Large intestine (tissue), 3 donors: ENCODE data around the gene ACCSL. TPM values are rescaled to one million over a fixed set of nuclear protein-coding genes. Genes with fewer than 3 reads are reported as not detected.

ENCODE experiments used
- DNase-seq, 2 donors: peaks; one replicate each; pipeline versions ENCODE4 v3.0.0 to v3.0.0-alpha.2; 2013
- H3K27ac ChIP-seq: one replicate; pipeline ENCODE4 v1.5.1; 2013; ENCODE audit warnings: low read length
- H3K27me3 ChIP-seq: 2 replicates; pipeline ENCODE4 v1.6.1; 2013; ENCODE audit warnings: low read length; ENCODE audit not compliant: control insufficient read depth, insufficient read depth
- H3K36me3 ChIP-seq: 2 replicates; pipeline ENCODE4 v1.6.1; 2013; ENCODE audit warnings: low read length; ENCODE audit not compliant: control insufficient read depth, insufficient read depth
- H3K4me1 ChIP-seq: one replicate; pipeline ENCODE4 v1.6.1; 2013; ENCODE audit warnings: low read length; ENCODE audit not compliant: control insufficient read depth, insufficient read depth
- H3K4me3 ChIP-seq: one replicate; pipeline ENCODE4 v1.5.1; 2013; ENCODE audit warnings: low read length
- H3K9me3 ChIP-seq: one replicate; pipeline ENCODE4 v1.6.1; 2013; ENCODE audit warnings: mild to moderate bottlenecking, low read depth, low read length, moderate library complexity; ENCODE audit not compliant: control insufficient read depth
- WGBS: methylation state at CpG from one replicate; pipeline ENCODE4 v1.1.5; 2013; ENCODE audit warnings: low lambda C conversion rate; ENCODE audit not compliant: insufficient coverage; 5-methylcytosine and 5-hydroxymethylcytosine counted together
- polyA plus RNA-seq: library from polyadenylated mRNA; unstranded; fragments of 120-200 nt; gene quantifications from one replicate; pipeline ENCODE4 v1.2.1, GENCODE V29; 2013

The ACCSL gene
- polyA plus RNA-seq, 1 donor = 0.03 TPM

DNA sequence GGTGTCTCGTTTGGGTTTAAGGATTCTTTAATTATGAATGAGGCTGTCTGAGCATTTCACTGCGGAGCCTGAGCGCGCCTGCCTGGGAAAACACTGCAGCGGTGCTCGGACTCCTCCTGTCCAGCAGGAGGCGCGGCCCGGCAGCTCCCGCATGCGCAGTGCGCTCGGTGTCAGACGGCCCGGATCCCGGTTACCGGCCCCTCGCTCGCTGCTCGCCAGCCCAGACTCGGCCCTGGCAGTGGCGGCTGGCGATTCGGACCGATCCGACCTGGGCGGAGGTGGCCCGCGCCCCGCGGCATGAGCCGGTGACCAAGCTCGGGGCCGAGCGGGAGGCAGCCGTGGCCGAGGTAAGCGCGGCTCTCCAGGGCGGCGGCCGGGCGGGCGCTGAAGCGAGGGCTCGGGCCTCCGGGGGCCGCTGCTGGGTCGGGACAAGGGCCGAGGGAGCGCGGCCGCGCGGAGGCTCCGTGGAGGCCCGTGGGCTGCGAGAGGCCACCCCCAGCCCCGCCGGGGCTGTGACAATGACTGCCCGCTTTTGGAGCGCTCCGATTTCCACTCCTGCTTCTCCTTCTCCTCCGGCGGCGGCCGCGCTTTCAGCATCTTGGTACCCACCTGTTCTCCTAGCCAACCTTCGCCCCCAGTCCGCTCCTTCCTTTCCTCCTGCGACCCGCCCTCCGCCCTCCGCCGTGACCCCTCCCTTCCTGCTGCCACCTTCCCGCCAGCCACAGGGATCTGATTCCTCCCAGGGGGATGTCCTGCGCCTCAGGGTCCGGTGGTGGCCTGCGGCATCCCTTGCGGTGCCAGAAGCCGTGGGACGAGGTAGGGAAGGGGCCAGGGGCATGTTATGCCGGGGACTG, 48.0 kb downstream of the ACCSL start, which contains the start of gene EXT2:
EXT2 (plus strand) TSS at position 173 of the 854 bp plus-strand sequence. CDS start 12,035 bp downstream, outside the sequence.
- peaks cover 11% of the 10 kb centered on the region for H3K4me1 ChIP-seq
- H3K27me3 ChIP-seq = no peaks in the 10 kb centered on the region
- peak within 1 kb of the TSS; percentile 69 for H3K4me3 ChIP-seq
- no peaks in the 10 kb centered on the region for H3K9me3 ChIP-seq
- peak; percentile 77 to 86 for DNase-seq
- peaks cover 8% of the 10 kb centered on the region for H3K36me3 ChIP-seq
- peak within 1 kb of the TSS; percentile 14 for H3K27ac ChIP-seq
- WGBS = no CpG with 5 or more reads among the region's 83 CpGs

DNA sequence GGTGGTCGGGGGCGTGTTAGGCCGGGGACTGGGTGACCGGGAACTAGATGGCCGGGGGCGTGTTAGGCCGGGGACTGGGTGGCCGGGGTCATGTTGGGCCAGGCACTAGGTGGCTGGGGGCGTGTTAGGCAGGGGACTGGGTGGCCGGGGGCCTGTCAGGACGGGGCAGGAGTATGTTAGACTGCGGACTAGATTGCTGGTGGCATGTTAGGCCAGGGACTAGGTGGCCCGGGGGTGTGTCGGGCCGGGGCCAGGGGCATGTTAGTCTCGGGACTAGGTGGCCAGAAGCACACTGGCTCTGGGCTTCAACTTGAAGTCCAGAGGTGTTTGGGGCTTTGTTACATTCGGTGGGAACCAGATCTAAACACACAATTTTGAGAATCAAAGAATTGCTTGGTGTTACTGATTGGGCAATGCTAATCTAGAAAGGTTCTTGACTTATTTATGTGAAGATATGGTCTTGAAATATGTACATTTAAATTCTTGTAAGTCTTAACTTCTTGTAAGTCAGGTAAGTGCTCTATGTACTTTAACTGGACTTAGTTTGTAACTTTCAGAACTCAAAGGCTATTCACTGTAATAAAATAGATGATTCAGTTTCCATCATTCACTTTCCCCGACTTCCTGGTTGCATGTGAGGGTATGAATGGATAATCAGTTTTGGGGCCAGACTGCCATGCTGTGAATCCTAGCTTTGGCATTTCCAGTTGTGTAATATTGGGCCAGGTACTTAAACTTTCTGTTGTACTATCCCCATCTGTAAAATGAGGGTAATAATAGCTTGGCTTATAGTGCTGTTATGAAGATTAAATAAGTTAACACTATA, 48.8 kb downstream of the ACCSL start:
- H3K9me3 ChIP-seq = no peaks in the 10 kb centered on the region
- H3K36me3 ChIP-seq = peaks cover 10% of the 10 kb centered on the region
- H3K27me3 ChIP-seq = no peaks in the 10 kb centered on the region
- WGBS = no CpG with 5 or more reads among the region's 18 CpGs
- H3K4me3 ChIP-seq = peak overlapping the region; percentile 69
- H3K4me1 ChIP-seq = peaks cover 11% of the 10 kb centered on the region
- peak overlapping the region; percentile 14 for H3K27ac ChIP-seq
- peak in 1 of 2 donors; percentile 63 for DNase-seq

DNA sequence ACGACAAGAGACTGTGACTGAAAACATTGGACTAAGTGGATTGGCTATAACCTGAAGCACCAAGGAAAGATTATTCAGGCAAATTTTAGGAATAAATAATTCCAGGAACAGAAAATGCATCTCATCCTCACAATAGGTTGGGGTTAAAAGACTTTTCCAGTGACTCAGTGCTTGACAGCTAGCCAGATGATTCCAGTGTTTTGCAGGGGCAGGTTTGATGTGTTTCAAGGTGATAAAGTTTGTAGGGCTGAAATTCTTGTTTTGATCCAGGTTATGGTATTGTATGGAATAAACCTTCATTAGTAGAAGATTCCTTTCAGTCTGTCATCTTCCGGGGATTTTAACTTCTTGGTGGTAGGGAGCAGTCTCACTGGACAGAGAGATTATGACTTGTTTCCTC, 50.0 kb downstream of the ACCSL start:
- Histone ChIP-seq H3K4me3 (no peak overlapping the region), H3K4me1 (peaks cover 11% of the 10 kb centered on the region), H3K27ac (no peak overlapping the region), H3K9me3 (no peaks in the 10 kb centered on the region), H3K36me3 (peaks cover 10% of the 10 kb centered on the region), H3K27me3 (no peaks in the 10 kb centered on the region)
- no peak for DNase-seq
- 100% methylated on average over 1 of the region's 2 CpGs for WGBS

DNA sequence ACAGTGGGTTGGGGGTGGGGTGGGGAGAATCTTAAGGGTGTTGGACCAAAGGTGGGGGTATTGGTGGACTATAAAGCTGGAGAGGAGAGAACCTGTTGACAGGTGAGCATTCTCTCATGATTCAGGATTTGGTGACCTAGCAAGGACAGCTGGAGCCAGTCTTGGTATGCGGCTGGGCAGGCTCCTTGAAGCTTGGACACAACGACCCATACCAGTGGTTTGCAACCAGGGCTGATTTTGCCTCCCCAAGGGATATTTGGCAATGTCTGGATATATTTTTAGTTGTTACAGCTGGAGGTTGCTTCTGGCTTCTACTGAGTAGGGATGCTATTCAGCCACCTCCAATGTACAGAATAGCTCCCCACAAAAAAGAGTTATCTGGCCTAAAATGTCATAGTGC, 53.3 kb downstream of the ACCSL start:
- WGBS = no CpG with 5 or more reads among the region's 2 CpGs
- Histone ChIP-seq H3K4me3 (no peak overlapping the region), H3K36me3 (peaks cover 10% of the 10 kb centered on the region), H3K4me1 (peaks cover 8% of the 10 kb centered on the region), H3K9me3 (no peaks in the 10 kb centered on the region), H3K27me3 (no peaks in the 10 kb centered on the region), H3K27ac (no peak overlapping the region)
- DNase-seq = no peak

DNA sequence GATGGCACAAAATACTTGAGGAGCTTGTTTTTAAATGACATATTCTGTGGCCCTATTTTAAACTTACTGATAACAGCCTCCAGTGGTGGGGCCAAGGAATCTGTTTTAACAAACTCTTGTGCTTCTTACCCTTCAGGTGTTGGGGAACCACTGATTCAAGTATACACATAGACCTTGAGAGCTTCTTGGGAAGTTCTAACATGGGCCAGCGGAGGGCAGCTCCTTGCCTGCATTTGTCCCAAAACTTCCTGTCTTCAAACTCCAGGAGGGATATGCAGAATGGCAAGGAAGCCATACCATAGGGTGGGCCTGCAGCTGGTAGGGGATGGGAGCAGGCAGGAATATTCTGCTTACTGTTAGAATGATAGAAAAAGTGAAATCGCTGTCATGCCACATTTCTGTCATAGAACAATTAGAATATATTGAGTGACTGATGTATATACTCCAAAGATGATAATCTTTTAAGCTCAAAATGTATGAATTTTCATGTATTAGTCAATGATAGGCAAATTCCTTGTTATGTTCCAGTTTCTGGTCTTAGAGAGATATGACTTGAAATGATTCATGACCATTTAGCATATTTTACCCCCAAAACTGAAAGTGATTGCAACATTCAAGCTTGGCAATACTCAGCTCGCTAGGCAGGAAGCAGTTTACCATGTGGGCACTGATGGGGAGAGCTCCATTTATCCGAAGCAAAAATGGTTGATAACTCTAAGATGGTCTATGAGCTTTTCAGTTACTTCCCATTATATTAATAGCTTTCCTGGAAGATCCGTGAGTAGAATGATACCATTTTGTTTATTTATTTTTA, 56.9 kb downstream of the ACCSL start:
- 100% methylated on average over 1 of the region's 5 CpGs for WGBS
- no peak for DNase-seq
- no peak overlapping the region for H3K4me3 ChIP-seq
- peaks cover 25% of the 10 kb centered on the region for H3K36me3 ChIP-seq
- no peaks in the 10 kb centered on the region for H3K4me1 ChIP-seq
- H3K27ac ChIP-seq = no peak overlapping the region
- H3K9me3 ChIP-seq = no peaks in the 10 kb centered on the region
- H3K27me3 ChIP-seq = no peaks in the 10 kb centered on the region

DNA sequence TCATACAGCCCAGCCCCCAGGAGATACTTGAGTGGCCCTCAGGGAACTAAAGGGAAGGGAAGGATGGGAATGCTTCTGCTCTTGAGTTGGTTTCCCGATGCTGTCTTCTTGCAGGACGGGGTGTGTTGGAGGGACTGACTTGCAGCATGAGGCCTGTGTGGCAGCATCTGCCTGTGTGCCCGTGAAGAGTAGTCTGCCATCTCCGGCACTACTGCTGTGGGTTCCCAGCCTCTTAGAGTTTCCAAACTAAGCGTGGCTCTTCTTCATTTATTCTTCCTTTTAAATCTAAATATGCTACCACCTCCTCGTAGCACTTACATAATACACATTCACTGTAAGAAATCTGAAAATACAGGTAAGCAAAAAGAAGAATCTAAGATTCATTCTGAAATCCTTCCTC, 60.5 kb downstream of the ACCSL start:
- WGBS = 100% methylated on average over 2 of the region's 6 CpGs
- H3K27me3 ChIP-seq = no peaks in the 10 kb centered on the region
- H3K36me3 ChIP-seq = peaks cover 23% of the 10 kb centered on the region
- H3K4me1 ChIP-seq = no peaks in the 10 kb centered on the region
- H3K4me3 ChIP-seq = no peak overlapping the region
- no peaks in the 10 kb centered on the region for H3K9me3 ChIP-seq
- DNase-seq = no peak
- no peak overlapping the region for H3K27ac ChIP-seq

Other genes with a start within 250 kb of the ACCSL start
- 32.4 TPM for gene ALKBH3, start 167.2 kb upstream of the ACCSL start, polyA plus RNA-seq
- 40.7 TPM for gene C11orf96, start 105.3 kb upstream of the ACCSL start, polyA plus RNA-seq
- 49.5 TPM for gene ACCS, start 18.3 kb downstream of the ACCSL start, polyA plus RNA-seq
- 51.6 TPM for gene EXT2, start 47.7 kb downstream of the ACCSL start, polyA plus RNA-seq